ENCODE data around the gene AOC2. TPM values are rescaled to one million over a fixed set of nuclear protein-coding genes. Genes with fewer than 3 reads are reported as not detected.
A peak's percentile ranks its signal among the peaks of the same experiment; 100 is the strongest.

The AOC2 gene
- total and polyA plus RNA-seq, 8 donors, result 1.7 to 3.1 (median 2.6) TPM

DNA sequence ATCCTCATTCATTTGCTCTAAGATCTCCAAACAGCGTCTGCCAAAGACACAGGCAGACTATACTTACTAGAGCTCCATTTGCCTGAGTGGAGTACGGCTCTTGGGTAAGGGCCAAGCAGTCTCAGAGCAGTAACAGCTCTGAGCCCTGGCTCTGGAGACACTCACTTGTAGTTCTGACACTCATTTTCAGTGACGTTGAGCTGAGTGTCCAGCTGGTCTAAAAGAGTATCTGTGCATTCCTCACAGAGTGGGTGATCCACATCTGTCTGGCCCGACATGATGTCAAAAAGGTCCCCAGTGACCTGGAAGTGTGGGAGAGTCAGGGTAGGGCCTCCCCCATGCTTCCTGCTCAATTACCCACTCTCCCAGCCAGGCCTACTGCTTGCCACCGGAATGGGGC, 26.0 kb upstream of the AOC2 start:
- H3K27me3 ChIP-seq, result no peaks in the 10 kb centered on the region
- peaks cover 8 to 21% of the 10 kb centered on the region in 2 donors for H3K4me1 ChIP-seq
- DNase-seq (no peak), ATAC-seq (no peak)
- H3K4me3 ChIP-seq, result no peak overlapping the region
- TF ChIP-seq, protein P1, sequence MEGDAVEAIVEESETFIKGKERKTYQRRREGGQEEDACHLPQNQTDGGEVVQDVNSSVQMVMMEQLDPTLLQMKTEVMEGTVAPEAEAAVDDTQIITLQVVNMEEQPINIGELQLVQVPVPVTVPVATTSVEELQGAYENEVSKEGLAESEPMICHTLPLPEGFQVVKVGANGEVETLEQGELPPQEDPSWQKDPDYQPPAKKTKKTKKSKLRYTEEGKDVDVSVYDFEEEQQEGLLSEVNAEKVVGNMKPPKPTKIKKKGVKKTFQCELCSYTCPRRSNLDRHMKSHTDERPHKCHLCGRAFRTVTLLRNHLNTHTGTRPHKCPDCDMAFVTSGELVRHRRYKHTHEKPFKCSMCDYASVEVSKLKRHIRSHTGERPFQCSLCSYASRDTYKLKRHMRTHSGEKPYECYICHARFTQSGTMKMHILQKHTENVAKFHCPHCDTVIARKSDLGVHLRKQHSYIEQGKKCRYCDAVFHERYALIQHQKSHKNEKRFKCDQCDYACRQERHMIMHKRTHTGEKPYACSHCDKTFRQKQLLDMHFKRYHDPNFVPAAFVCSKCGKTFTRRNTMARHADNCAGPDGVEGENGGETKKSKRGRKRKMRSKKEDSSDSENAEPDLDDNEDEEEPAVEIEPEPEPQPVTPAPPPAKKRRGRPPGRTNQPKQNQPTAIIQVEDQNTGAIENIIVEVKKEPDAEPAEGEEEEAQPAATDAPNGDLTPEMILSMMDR (IDR thresholded peaks at IDR 0.05), result no peak
- no peak overlapping the region for H3K27ac ChIP-seq
- peaks cover 0 to 89% of the 10 kb centered on the region in 2 donors for H3K36me3 ChIP-seq
- intact Hi-C loops (cut with DNase I), result no loop called here
- H3K9me3 ChIP-seq, result no peaks in the 10 kb centered on the region

DNA sequence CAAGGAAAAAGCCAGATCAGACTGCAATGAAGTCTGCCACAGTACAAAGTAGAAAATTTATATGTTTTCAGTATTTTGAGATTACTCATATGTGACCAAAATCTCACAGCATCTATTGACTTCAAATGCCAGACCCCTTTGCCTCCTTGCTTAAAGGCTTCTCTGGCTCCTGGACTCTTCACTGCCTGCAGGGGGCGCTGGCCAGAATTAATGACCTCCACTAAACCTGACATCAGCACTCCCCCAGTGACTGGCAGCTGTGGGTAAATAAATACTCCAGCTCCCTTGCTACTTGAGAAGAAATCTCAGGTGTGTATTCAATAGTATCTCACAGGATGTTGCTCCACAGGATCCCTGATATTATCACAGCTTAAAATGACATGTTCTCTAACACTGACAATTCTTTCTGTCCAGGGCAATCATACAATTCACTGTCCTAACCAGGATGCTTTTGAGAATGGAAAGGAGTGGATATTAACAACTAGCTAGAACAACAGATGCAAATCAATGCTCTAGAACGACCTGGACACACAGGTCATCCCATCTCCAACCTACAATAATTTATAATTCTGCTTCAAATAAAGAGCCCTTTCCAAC, 24.3 kb upstream of the AOC2 start:
- no peaks in the 10 kb centered on the region for H3K27me3 ChIP-seq
- ATAC-seq, result no peak
- H3K4me1 ChIP-seq, result peaks cover 12 to 28% of the 10 kb centered on the region in 2 donors
- H3K9me3 ChIP-seq, result no peaks in the 10 kb centered on the region
- intact Hi-C loops (cut with DNase I), result loop anchor here in 1 of 2 donors (5.0 kb wide), 1 partner anchor 98 kb away; no protein-coding TSS in a partner anchor
- DNase-seq, result no peak
- H3K27ac ChIP-seq, result no peak overlapping the region
- H3K36me3 ChIP-seq, result peaks cover 0 to 72% of the 10 kb centered on the region in 2 donors
- no peak overlapping the region for H3K4me3 ChIP-seq
- TF ChIP-seq, protein P1 (IDR thresholded peaks at IDR 0.05), result peak; percentile 37 to 62

DNA sequence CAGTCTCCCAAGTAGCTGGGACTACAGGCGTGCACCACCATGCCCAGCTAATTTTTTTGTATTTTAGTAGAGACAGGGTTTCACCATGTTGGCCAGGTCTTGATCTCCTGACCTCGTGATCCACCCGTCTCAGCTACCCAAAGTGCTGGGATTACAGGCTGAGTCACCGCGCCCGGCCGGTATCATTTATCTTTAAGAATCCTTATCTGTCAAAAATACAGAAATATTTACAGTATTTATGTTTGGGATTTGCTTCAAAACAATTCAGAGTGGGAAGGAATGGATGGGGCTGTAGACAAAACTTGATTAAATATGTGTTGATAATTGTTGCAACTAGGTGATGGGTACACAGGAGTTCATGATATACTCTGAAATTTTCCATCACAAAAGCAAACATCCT, 23.2 kb upstream of the AOC2 start:
- Histone ChIP-seq H3K4me1 (peaks cover 12 to 28% of the 10 kb centered on the region in 2 donors), H3K36me3 (peaks cover 0 to 61% of the 10 kb centered on the region in 2 donors), H3K9me3 (no peaks in the 10 kb centered on the region), H3K27me3 (no peaks in the 10 kb centered on the region), H3K27ac (no peak overlapping the region), H3K4me3 (no peak overlapping the region)
- intact Hi-C loops (cut with DNase I), result loop anchor here in 1 of 2 donors (5.0 kb wide), 1 partner anchor 99 kb away; no protein-coding TSS in a partner anchor
- no peak for DNase-seq
- no peak for ATAC-seq
- TF ChIP-seq, protein P1 (IDR thresholded peaks at IDR 0.05), result no peak

DNA sequence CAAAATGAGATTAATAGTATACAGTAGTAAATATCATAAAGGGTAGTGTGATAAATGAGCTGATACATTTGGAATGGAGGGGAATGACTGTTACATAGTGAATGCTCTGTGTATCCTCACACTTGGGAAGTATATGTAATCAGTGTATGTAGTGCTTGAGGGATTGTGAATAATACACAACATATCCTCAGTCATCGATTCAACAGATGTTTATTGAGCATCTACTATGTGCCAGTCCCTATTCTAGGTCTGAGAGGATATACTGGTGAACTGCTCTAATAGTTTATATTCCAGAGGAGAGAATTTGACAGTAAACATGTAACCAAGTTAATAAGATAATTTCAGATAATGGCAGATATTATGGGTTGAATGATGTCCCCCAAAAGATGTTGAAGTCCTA, 16.9 kb upstream of the AOC2 start:
- no peaks in the 10 kb centered on the region for H3K27me3 ChIP-seq
- TF ChIP-seq, protein P1 (IDR thresholded peaks at IDR 0.05), result no peak
- no peaks in the 10 kb centered on the region for H3K36me3 ChIP-seq
- intact Hi-C loops (cut with DNase I), result no loop called here
- no peak overlapping the region for H3K4me3 ChIP-seq
- DNase-seq (no peak), ATAC-seq (no peak)
- H3K4me1 ChIP-seq, result peaks cover 14 to 23% of the 10 kb centered on the region in 2 donors
- H3K9me3 ChIP-seq, result no peaks in the 10 kb centered on the region
- H3K27ac ChIP-seq, result no peak overlapping the region

DNA sequence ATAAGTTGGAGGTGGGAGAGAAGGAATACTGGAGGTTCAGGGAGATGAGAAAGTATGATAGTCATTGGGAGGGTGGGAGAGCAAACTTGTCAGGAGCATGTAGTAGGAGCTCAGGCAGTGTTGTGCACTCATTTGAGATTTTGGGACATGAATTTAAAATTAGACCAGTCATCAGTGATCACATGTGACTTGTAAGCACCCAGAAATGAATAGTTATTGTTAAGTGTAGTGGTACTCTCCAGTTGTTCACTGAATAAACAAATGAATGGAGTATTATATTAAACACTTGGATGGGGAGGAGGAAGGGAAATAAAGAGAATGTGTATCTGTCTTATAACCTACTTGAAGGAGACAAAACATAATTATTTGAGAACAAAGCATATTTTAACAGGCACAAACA, 13.4 kb upstream of the AOC2 start:
- no peaks in the 10 kb centered on the region for H3K9me3 ChIP-seq
- no peak for ATAC-seq
- no peak overlapping the region for H3K4me3 ChIP-seq
- peaks cover 0 to 11% of the 10 kb centered on the region in 2 donors for H3K36me3 ChIP-seq
- intact Hi-C loops (cut with DNase I), result no loop called here
- TF ChIP-seq, protein P1 (IDR thresholded peaks at IDR 0.05), result no peak
- no peak overlapping the region for H3K27ac ChIP-seq
- no peaks in the 10 kb centered on the region for H3K27me3 ChIP-seq
- peaks cover 12 to 34% of the 10 kb centered on the region in 2 donors for H3K4me1 ChIP-seq
- no peak for DNase-seq
